Esophagus muscularis mucosa (tissue), 4 donors: ENCODE measurements around the gene GRID1.

Experiments used
- CTCF ChIP-seq, 3 experiments: fragments of 200-600 bp in 2 of 3; fragments of 450-650 bp in 1 of 3; sonication (generic) in 2 of 3; IDR thresholded peaks; one replicate each; pipeline ENCODE4 v1.5.1; 2017 to 2019; ENCODE audit warnings: antibody characterized with exemption in 3 of 3, mild to moderate bottlenecking in 2 of 3, moderate library complexity in 1 of 3
- EP300 ChIP-seq: sonication (generic); formaldehyde crosslinking; IDR thresholded peaks from one replicate; pipeline ENCODE4 v1.6.1; 2017; ENCODE audit warnings: antibody characterized with exemption
- POLR2A ChIP-seq: fragments of 450-650 bp; IDR thresholded peaks from one replicate; pipeline ENCODE4 v1.6.1; 2017; ENCODE audit warnings: antibody characterized with exemption, moderate library complexity, mild to moderate bottlenecking, low read depth
- POLR2AphosphoS5 ChIP-seq, 2 donors: sonication (generic); formaldehyde crosslinking; IDR thresholded peaks; one replicate each; pipeline ENCODE4 v1.6.1; 2017; ENCODE audit warnings: antibody characterized with exemption in 2 of 2

GRCh38 chr10:85643171-85643844 is 723.3 kb downstream of the GRID1 start:
- TF ChIP-seq CTCF (IDR thresholded peaks at IDR 0.05) (no peak), POLR2A (no peak), EP300 (no peak), POLR2AphosphoS5 (IDR thresholded peaks at IDR 0.05) (no peak)
